HG03108 (cell line): ENCODE measurements around the gene BPIFB3.
"Not testable (repeated sequence)": the region's sequence is repeated elsewhere in the genome, so short reads cannot be mapped to it uniquely, and the experiment has no call there.

ENCODE experiments used
- ATAC-seq: cut with Tn5 transposase; IDR thresholded peaks from one replicate; pipeline ENCODE4 v1.9.1; 2021; ENCODE audit warnings: moderate library complexity; ENCODE audit not compliant: unreplicated experiment

The BPIFB3 gene

DNA sequence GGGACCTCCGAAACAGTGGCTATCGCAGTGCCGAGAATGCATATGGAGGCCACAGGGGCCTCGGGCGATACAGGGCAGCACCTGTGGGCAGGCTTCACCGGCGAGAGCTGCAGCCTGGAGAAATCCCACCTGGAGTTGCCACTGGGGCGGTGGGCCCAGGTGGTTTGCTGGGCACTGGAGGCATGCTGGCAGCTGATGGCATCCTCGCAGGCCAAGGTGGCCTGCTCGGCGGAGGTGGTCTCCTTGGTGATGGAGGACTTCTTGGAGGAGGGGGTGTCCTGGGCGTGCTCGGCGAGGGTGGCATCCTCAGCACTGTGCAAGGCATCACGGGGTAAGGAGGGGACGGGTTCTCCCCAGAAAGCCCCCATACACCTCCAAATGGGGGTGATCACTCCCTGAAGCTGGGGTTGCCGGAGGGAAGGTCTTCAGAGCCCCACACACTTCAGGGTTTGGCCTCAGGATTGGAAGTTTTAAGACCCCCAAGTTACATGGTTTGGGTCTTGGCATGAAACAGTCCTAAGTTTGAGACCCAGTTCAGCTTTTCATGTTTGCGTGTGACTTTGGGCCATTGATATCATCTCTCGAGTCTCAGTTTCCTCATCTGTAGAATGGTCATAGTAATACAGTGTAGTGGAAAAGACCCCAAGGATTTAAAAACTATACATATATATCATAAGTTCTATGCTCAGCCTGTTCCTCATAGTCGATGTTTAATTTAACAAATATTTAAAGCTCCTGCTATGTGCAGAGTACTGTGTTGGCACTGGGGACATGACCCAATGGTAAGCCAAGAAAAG is 30.0 kb downstream of the BPIFB3 start:
- no peak for ATAC-seq

GRCh38 chr20:33084722-33085121 is 31.0 kb downstream of the BPIFB3 start:
- no peak for ATAC-seq

- no peak for ATAC-seq
Observed at GRCh38 chr20:33086052-33086722, 32.5 kb downstream of the BPIFB3 start.

- no peak for ATAC-seq
Observed at GRCh38 chr20:33091147-33091546, 37.4 kb downstream of the BPIFB3 start.

GRCh38 chr20:33091693-33092092 is 38.0 kb downstream of the BPIFB3 start:
- ATAC-seq, result no peak

DNA sequence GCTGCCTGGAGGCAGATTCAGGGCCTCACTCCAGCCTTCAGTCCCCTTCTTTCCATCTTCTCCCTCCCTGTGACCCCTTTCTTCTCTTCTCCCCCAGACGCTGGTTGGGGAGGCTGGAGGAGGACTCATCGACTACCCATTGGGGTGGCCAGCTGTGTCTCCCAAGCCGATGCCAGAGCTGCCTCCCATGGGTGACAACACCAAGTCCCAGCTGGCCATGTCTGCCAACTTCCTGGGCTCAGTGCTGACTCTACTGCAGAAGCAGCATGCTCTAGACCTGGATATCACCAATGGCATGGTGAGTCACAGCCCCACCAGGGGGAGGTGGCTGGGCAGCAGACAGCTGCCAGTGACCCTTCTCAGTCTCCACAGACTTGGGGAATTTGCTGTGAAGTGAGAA is 38.7 kb downstream of the BPIFB3 start:
- no peak for ATAC-seq

GRCh38 chr20:33093074-33093473 is 39.4 kb downstream of the BPIFB3 start:
- ATAC-seq, result no peak

GRCh38 chr20:33093582-33093981 is 39.9 kb downstream of the BPIFB3 start:
- no peak for ATAC-seq

DNA sequence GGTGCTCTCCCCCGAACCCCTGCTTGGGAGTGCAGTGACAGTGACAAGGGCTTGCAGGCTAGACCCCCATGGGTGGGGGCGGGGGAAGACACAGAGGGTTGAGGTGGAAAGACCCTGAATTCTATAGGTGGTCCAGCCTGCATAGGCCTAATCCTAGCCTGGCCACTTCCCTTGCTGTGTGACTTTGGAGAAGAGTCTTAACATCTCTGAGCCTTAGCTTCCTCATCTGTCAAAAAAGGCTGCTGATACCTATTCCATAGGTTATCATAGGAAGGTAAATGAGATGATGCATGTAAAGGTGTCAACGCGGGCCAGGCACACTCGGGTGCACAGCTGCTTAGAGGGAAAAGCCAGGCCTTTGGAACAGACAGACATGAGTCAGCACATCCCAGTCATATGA is 41.5 kb downstream of the BPIFB3 start:
- no peak for ATAC-seq

DNA sequence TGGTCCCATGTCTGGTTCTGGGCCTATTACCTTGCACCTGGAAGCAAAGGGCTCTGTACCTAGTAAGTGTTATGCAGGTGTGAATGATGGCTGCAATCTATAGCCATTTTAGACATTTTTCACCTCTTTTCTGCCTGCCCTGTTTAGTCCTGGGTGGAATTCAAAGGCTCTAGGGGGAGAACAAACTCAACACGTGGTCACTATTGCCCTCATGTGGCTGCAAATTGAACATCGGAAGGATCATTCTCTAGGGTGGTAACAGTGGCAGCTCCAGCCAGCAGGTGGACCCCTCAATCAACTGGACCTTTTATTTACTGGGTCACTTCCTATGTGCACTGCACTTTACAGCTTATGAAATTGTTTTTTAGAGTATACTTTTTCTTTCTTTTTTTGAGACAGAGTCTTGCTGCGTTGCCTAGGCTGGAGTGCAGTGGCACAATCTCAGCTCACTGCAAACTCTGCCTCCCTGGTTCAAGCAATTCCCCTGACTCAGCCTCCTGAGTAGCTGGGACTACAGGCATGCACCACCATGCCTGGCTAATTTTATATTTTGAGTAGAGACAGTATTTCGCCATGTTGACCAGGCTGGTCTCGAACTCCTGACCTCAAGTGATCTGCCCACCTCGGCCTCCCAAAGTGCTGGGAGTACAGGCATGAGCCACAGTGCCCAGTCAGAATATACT is 42.3 kb downstream of the BPIFB3 start:
- not testable (repeated sequence) for ATAC-seq

GRCh38 chr20:33097001-33097400 is 43.3 kb downstream of the BPIFB3 start:
- ATAC-seq, result no peak

- ATAC-seq, result no peak
Observed at GRCh38 chr20:33099843-33100538, 46.3 kb downstream of the BPIFB3 start.

DNA sequence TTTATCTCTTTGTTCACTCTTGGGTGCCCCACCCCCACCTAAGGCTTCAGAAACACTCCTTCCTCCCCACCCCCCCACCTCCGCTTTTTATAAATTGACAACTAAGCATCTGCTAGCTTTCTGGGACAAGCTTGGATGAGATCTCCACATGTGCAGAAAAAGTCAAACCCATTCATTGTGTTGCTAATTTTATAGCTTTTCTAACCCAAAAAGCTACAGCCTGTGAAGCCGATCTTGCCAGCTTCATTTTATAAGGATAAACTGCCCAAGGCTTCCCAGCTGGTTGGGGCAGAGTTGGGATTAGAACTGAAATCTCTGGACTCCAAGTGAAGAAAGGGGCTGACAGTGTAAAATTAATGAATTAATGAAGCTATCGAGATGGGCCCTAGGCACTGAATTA is 49.9 kb downstream of the BPIFB3 start:
- ATAC-seq, result no peak

DNA sequence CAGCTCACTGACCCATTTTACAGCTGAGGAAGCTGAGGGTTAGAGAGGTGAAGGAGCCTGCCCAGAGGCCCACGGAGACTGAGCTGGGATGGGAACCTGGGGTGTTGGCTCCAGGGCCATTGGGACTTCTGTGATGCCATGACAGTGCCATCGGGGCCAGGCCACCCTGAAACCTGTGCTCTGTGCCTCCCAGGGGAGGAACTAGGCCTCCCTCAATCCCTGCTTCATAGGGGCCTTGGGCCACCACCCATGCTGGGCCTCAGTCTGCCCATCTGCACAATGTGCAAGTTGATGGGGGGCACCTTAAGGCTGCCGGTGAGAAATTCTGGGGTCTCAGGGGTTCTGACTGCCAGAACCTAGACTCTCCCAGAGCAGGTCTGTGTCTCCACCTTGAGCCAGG is 50.6 kb downstream of the BPIFB3 start:
- ATAC-seq, result no peak

DNA sequence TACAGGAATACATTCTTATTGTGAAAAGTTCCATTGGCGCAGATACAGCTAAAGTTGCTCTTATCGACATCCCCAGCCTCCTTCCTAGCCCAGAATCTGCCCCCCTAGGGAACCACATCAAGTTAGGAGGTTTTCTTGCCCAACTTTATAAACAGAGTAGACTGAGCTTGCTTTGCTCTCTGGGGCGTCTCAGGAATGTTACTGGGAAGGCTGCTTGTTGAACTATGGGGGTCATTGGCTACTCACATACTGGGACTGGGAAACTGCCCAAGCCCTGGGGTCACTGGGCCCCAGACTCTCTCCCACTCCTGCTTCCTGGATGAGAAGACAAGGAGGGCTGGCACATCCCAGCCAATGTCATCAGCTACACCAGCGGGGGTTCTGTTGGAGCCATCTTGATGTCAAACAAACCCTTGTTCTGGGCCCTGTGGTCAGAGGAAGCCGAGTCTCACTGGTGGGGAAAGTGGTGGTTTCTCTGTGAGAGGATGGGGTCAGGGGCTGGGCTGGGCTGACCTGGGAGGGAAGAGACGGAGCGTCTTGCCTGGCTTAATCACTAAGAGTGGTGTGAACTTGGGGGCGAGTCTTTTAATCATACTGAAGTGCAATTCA is 51.7 kb downstream of the BPIFB3 start:
- no peak for ATAC-seq

- not testable (repeated sequence) for ATAC-seq
Observed at GRCh38 chr20:33106058-33106620, 52.4 kb downstream of the BPIFB3 start.

GRCh38 chr20:33108661-33109060 is 55.0 kb downstream of the BPIFB3 start:
- no peak for ATAC-seq

DNA sequence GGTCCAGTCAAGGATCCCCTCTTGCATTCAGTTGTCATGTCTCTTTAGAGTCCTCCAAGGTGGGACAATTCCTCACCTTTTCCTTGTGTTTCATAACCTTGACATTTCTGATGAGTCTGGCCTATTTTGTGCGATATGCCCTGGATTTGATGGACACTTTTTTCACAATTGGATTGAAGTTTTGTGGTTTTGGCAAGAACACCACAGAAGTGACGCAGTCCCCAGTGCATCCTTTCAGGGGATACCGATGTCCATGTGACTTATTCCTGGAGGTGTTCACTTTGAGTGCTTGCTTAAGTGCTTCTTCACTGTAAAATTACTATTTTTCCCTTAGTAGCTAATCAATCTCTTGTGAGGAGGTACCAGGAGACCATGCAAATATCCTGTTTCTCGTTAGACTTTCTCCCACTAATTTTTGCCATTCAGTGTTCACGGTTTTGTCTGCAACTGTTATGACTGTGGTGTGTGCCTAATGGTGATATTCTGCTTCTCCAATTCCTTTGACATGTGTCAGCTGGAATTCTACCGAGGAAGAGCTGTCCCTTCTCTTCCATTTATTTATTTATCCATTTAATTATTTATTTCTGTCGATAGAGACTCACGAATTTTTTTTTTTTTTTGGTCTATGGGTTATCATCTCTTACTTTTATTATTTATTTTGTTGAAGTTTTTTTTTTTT is 56.6 kb downstream of the BPIFB3 start:
- ATAC-seq, result no peak

DNA sequence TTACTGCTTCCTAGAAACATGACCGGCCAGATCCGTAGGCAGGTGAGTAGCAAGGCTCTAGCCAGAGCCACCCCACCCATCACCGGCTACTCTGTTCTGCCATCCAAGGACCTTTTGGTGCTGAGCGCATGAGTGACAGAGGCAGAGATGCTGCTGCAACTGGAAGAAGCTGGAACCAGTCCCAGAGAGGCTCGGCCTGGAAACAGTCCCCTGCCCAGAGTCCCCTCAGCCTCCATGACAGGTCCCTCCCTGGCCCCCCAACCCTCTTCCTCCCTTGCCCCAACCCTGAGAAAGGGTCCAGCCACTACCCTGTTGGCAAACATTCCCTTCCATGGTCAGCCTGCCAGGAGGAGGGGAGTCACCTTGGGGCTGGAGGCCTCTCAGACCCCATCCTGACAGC is 57.6 kb downstream of the BPIFB3 start:
- ATAC-seq, result no peak
